DOHH2 (cell line): ENCODE data around the gene POLR3GL.

Source experiments
- H3F3A ChIP-seq: fragments of 200-600 bp; sonication (generic), shearing (Covaris generic); 2 replicates; pipeline ENCODE4 v1.6.0; 2016; ENCODE audit warnings: antibody characterized with exemption, mild to moderate bottlenecking; ENCODE audit not compliant: control insufficient read depth, insufficient read depth
- H3K27ac ChIP-seq: fragments of 200-600 bp; sonication (generic); 2 replicates; pipeline ENCODE4 v1.5.1; 2014; ENCODE audit warnings: low read depth, mild to moderate bottlenecking, low read length, moderate library complexity
- H3K27me3 ChIP-seq: fragments of 200-600 bp; sonication (generic); 2 replicates; pipeline ENCODE4 v1.6.1; 2014; ENCODE audit warnings: mild to moderate bottlenecking, low read length, mixed read lengths; ENCODE audit not compliant: control insufficient read depth
- H3K36me3 ChIP-seq: fragments of 200-600 bp; sonication (generic); 2 replicates; pipeline ENCODE4 v1.6.1; 2014; ENCODE audit warnings: mild to moderate bottlenecking, low read length, moderate library complexity, mixed read lengths; ENCODE audit not compliant: control insufficient read depth
- H3K4me1 ChIP-seq: fragments of 200-600 bp; sonication (generic); 2 replicates; pipeline ENCODE4 v1.6.1; 2014; ENCODE audit warnings: mild to moderate bottlenecking, low read length, mixed read lengths; ENCODE audit not compliant: control insufficient read depth
- H3K4me2 ChIP-seq: fragments of 200-600 bp; sonication (generic); 2 replicates; pipeline ENCODE4 v1.6.0; 2014; ENCODE audit warnings: mild to moderate bottlenecking, low read length, moderate library complexity
- H3K4me3 ChIP-seq: fragments of 200-600 bp; sonication (generic); 2 replicates; pipeline ENCODE4 v1.5.1; 2014; ENCODE audit warnings: mild to moderate bottlenecking, low read length, mixed read lengths
- H3K79me2 ChIP-seq: fragments of 200-600 bp; sonication (generic); 2 replicates; pipeline ENCODE4 v1.6.1; 2014; ENCODE audit warnings: mild to moderate bottlenecking, low read length, mixed read lengths; ENCODE audit not compliant: control insufficient read depth
- H3K9me2 ChIP-seq: fragments of 200-600 bp; sonication (generic); replicated peaks from 2 replicates; pipeline ENCODE4 v1.6.1; 2014; ENCODE audit warnings: mild to moderate bottlenecking, low read length, mixed read lengths; ENCODE audit not compliant: control insufficient read depth
- H3K9me3 ChIP-seq: fragments of 200-600 bp; sonication (generic); 2 replicates; pipeline ENCODE4 v1.6.1; 2014; ENCODE audit warnings: antibody characterized with exemption, low read length, mixed read lengths; ENCODE audit not compliant: control insufficient read depth, insufficient read depth
- H4K20me1 ChIP-seq: fragments of 200-600 bp; sonication (generic); 2 replicates; pipeline ENCODE4 v1.6.0; 2014; ENCODE audit warnings: low read depth, mild to moderate bottlenecking, antibody characterized with exemption, low read length, moderate library complexity; ENCODE audit not compliant: control insufficient read depth, insufficient read depth
- CTCF ChIP-seq: fragments of 200-600 bp; sonication (generic); IDR thresholded peaks from one replicate; pipeline ENCODE4 v1.5.1; 2014; ENCODE audit warnings: antibody characterized with exemption, mild to moderate bottlenecking, low read depth, low read length; ENCODE audit not compliant: poor library complexity, severe bottlenecking
- EZH2phosphoT487 ChIP-seq: fragments of 200-600 bp; sonication (generic); IDR thresholded peaks from 2 replicates; pipeline ENCODE4 v1.6.1; 2017; ENCODE audit warnings: borderline replicate concordance, mild to moderate bottlenecking, antibody characterized with exemption, low read length, moderate library complexity, mixed read lengths

The POLR3GL gene

GRCh38 chr1:145949219-145949618 is 15.3 kb upstream of the POLR3GL start:
- Histone ChIP-seq H3K9me2 (no peaks in the 10 kb centered on the region), H4K20me1 (no peaks in the 10 kb centered on the region), H3F3A (no peaks in the 10 kb centered on the region), H3K36me3 (peaks cover 27% of the 10 kb centered on the region), H3K27ac (no peak overlapping the region), H3K4me2 (no peak overlapping the region), H3K4me3 (no peak overlapping the region), H3K27me3 (no peaks in the 10 kb centered on the region), H3K9me3 (no peaks in the 10 kb centered on the region), H3K79me2 (peaks cover 37% of the 10 kb centered on the region), H3K4me1 (no peaks in the 10 kb centered on the region)
- no peak for TF ChIP-seq EZH2phosphoT487
- no peak for TF ChIP-seq CTCF

GRCh38 chr1:145951526-145951925 is 13.0 kb upstream of the POLR3GL start:
- no peak overlapping the region for H3K4me3 ChIP-seq
- H3K27ac ChIP-seq = no peak overlapping the region
- no peaks in the 10 kb centered on the region for H3K9me3 ChIP-seq
- peaks cover 60% of the 10 kb centered on the region for H3K79me2 ChIP-seq
- H3K36me3 ChIP-seq = peaks cover 31% of the 10 kb centered on the region
- no peak overlapping the region for H3K4me2 ChIP-seq
- no peaks in the 10 kb centered on the region for H3F3A ChIP-seq
- H3K9me2 ChIP-seq = no peaks in the 10 kb centered on the region
- peaks cover 20% of the 10 kb centered on the region for H3K4me1 ChIP-seq
- no peaks in the 10 kb centered on the region for H4K20me1 ChIP-seq
- no peaks in the 10 kb centered on the region for H3K27me3 ChIP-seq
- TF ChIP-seq EZH2phosphoT487 (no peak), CTCF (no peak)

- peaks cover 70% of the 10 kb centered on the region for H3K79me2 ChIP-seq
- no peaks in the 10 kb centered on the region for H4K20me1 ChIP-seq
- H3K4me1 ChIP-seq = peaks cover 26% of the 10 kb centered on the region
- H3K27ac ChIP-seq = no peak overlapping the region
- H3K36me3 ChIP-seq = peaks cover 24% of the 10 kb centered on the region
- no peak for TF ChIP-seq EZH2phosphoT487
- no peak for TF ChIP-seq CTCF
- H3F3A ChIP-seq = no peaks in the 10 kb centered on the region
- H3K9me3 ChIP-seq = no peaks in the 10 kb centered on the region
- no peak overlapping the region for H3K4me3 ChIP-seq
- H3K4me2 ChIP-seq = no peak overlapping the region
- no peaks in the 10 kb centered on the region for H3K27me3 ChIP-seq
- H3K9me2 ChIP-seq = no peaks in the 10 kb centered on the region
Measured at GRCh38 chr1:145952903-145953302, 11.6 kb upstream of the POLR3GL start.

- TF ChIP-seq EZH2phosphoT487 (no peak), CTCF (no peak)
- no peaks in the 10 kb centered on the region for H3K9me2 ChIP-seq
- H4K20me1 ChIP-seq = no peaks in the 10 kb centered on the region
- H3K4me1 ChIP-seq = peaks cover 35% of the 10 kb centered on the region
- H3K4me3 ChIP-seq = no peak overlapping the region
- peaks cover 7% of the 10 kb centered on the region for H3F3A ChIP-seq
- peaks cover 22% of the 10 kb centered on the region for H3K36me3 ChIP-seq
- H3K27me3 ChIP-seq = no peaks in the 10 kb centered on the region
- H3K9me3 ChIP-seq = no peaks in the 10 kb centered on the region
- H3K4me2 ChIP-seq = no peak overlapping the region
- H3K79me2 ChIP-seq = peaks cover 64% of the 10 kb centered on the region
- H3K27ac ChIP-seq = no peak overlapping the region
Measured at GRCh38 chr1:145953861-145954260, 10.6 kb upstream of the POLR3GL start.
